22Rv1 (cell line): Measurements from ENCODE around the gene CRAMP1.

Experiments used
- CTCF ChIP-seq: fragments of 450-650 bp; IDR thresholded peaks from 2 replicates; pipeline ENCODE4 v1.5.1; 2017; ENCODE audit warnings: mild to moderate bottlenecking
- ZFX ChIP-seq: fragments of 450-650 bp; IDR thresholded peaks from 2 replicates; pipeline ENCODE4 v1.6.1; 2017; ENCODE audit warnings: antibody characterized with exemption, borderline replicate concordance

- TF ChIP-seq CTCF (no peak), ZFX (no peak)
Observed at GRCh38 chr16:1610899-1611632, 1.1 kb upstream of the CRAMP1 start.
